Measurements from ENCODE around the gene ADH7. TPM values are rescaled to one million over a fixed set of nuclear protein-coding genes. Genes with fewer than 3 reads are reported as not detected.

Gene ADH7
- total RNA-seq, 1 donor from 2014 or later, result not detected

- H3K4me1 Mint-ChIP-seq, result peaks cover 11% of the 10 kb centered on the region
- H3K4me3 Mint-ChIP-seq, result no peak overlapping the region
- H3K36me3 Mint-ChIP-seq, result no peaks in the 10 kb centered on the region
- peaks cover 13% of the 10 kb centered on the region for H3K27me3 Mint-ChIP-seq (ENCODE audit: low read depth)
- peak; percentile 40 to 80 for DNase-seq (ENCODE audit: low spot score in 2 of 2, unreplicated experiment in 2 of 2)
- TF ChIP-seq, protein P1, sequence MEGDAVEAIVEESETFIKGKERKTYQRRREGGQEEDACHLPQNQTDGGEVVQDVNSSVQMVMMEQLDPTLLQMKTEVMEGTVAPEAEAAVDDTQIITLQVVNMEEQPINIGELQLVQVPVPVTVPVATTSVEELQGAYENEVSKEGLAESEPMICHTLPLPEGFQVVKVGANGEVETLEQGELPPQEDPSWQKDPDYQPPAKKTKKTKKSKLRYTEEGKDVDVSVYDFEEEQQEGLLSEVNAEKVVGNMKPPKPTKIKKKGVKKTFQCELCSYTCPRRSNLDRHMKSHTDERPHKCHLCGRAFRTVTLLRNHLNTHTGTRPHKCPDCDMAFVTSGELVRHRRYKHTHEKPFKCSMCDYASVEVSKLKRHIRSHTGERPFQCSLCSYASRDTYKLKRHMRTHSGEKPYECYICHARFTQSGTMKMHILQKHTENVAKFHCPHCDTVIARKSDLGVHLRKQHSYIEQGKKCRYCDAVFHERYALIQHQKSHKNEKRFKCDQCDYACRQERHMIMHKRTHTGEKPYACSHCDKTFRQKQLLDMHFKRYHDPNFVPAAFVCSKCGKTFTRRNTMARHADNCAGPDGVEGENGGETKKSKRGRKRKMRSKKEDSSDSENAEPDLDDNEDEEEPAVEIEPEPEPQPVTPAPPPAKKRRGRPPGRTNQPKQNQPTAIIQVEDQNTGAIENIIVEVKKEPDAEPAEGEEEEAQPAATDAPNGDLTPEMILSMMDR (IDR thresholded peaks at IDR 0.05; ENCODE audit: unreplicated experiment), result peak; percentile 80
- no peak overlapping the region for H3K27ac Mint-ChIP-seq
- no peaks in the 10 kb centered on the region for H3K9me3 Mint-ChIP-seq
Observed at GRCh38 chr4:99405433-99406115, 29.6 kb downstream of the ADH7 start.

DNA sequence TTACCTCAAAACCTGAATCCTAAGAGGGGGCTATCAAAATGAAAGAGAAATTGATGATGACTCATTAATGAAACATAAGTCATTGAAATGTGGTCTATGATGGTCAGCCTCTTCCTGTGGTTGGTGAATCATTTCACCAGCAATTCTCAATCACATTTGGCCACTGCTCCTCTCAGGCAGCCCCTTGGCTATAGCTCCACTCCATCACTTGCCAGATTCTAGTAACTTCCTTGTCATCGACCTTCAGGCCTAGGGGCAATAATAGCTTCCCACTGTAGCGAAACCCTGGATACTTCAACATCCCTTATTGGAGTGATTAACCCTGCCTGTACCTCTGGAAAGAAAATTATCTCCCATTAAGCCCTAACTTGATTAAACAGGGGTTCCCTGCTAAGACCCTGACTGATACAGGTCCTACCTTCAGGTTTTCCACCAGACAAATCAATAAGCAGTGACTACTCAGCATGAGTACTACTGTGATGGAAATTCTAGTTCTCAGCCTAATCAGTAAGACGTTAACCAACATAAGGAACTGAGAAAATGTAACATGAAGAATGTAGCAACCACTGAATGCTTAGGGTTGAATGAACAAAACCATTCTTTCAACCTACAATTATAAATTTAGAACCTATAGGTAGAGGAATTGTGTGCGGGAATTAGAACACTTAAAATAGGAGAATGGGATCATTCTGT lies 30.4 kb downstream of the ADH7 start:
- no peak overlapping the region for H3K27ac Mint-ChIP-seq
- DNase-seq (ENCODE audit: low spot score in 2 of 2, unreplicated experiment in 2 of 2), result no peak

DNA sequence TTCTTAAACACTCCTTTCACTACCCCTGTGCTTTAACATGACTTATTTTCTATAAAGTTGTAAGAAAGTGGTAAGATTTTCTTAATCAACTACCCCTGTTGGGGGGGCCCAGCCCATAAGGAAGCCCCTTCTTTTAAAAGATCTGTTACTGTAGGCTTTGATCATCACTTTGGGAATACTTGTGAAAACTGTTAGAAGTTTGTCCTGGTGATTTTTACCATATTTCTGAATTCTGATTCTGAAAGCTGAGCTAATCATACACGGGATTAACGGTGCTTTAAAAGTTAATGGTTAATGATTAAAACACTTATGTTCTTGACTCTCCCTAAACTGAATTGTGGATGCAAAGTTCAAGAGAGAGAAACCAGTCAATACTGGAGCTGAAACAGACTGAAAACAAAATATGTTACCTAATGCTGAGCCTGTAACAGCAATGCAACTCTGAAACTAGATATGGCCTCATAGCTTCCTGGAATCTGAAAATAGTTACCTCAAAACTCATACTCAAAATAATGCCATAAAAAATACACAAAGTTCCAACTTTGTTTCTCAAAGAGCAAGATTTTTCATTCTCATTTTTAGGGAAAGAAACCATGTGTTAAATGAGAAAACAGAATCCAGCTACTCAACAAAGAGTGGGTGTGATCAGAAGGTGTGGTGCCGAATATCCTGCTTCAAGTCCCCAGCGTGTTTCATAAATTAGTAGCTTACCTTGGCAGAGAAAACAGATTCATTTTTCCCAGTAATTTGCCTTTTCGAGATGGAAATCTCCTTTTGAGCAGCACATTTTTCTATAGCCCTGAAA lies 31.6 kb downstream of the ADH7 start:
- Mint-ChIP-seq H3K9me3 (peaks cover 5% of the 10 kb centered on the region), H3K4me1 (peaks cover 11% of the 10 kb centered on the region), H3K36me3 (no peaks in the 10 kb centered on the region), H3K4me3 (no peak overlapping the region), H3K27me3 (ENCODE audit: low read depth) (peaks cover 13% of the 10 kb centered on the region), H3K27ac (no peak overlapping the region)
- DNase-seq (ENCODE audit: low spot score in 2 of 2, unreplicated experiment in 2 of 2), result no peak
- TF ChIP-seq, protein P1 (IDR thresholded peaks at IDR 0.05; ENCODE audit: unreplicated experiment), result no peak

More for the DNA sequence above, 30.4 kb downstream of the ADH7 start:
- Mint-ChIP-seq H3K4me1 (peaks cover 11% of the 10 kb centered on the region), H3K36me3 (no peaks in the 10 kb centered on the region), H3K9me3 (no peaks in the 10 kb centered on the region), H3K27me3 (ENCODE audit: low read depth) (peaks cover 13% of the 10 kb centered on the region), H3K4me3 (no peak overlapping the region)
- TF ChIP-seq, protein P1 (IDR thresholded peaks at IDR 0.05; ENCODE audit: unreplicated experiment), result no peak

DNA sequence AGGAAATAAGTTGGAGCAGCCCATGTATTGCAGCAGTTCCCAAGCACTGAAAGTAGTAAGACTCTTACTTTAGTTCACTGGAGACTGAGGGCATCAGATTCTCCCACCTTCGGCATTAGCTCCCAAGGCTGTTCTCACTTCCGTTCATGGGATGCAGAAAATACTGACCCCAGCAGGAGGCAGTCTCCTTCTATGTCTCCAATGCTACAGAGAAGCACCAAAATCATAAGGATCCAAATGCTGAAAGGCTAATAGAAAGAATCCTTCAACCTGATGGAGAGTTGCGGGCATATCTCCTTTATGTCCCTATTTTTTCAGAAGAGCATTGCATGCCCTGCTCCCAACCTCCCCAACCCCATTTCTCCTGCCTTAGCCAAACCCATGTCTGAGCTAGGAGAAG lies 32.4 kb downstream of the ADH7 start:
- peaks cover 11% of the 10 kb centered on the region for H3K4me1 Mint-ChIP-seq
- no peaks in the 10 kb centered on the region for H3K36me3 Mint-ChIP-seq
- DNase-seq (ENCODE audit: low spot score in 2 of 2, unreplicated experiment in 2 of 2), result no peak
- no peak overlapping the region for H3K4me3 Mint-ChIP-seq
- no peak overlapping the region for H3K27ac Mint-ChIP-seq
- peaks cover 12% of the 10 kb centered on the region for H3K27me3 Mint-ChIP-seq (ENCODE audit: low read depth)
- peaks cover 10% of the 10 kb centered on the region for H3K9me3 Mint-ChIP-seq
- TF ChIP-seq, protein P1 (IDR thresholded peaks at IDR 0.05; ENCODE audit: unreplicated experiment), result no peak

DNA sequence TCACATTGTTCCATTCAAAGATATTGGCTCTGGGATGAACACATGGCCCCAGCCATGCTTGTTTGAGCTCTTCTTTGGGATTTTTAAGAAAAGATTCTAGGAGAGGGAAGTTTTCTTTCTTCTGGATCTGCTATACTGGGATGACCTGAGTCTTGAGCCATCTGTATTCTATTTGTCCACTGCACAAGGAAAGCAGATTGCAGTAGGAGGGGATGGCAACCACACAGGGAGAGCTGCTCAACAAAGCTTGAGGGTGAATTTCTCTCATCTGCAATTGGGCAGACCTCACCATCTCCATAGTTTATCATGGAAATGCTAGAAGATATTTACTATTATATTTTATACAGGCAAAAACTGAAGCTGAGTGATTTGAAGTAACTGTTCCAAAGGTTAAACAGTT lies 34.3 kb downstream of the ADH7 start:
- TF ChIP-seq, protein P1 (IDR thresholded peaks at IDR 0.05; ENCODE audit: unreplicated experiment), result no peak
- Mint-ChIP-seq H3K4me1 (peaks cover 11% of the 10 kb centered on the region), H3K36me3 (no peaks in the 10 kb centered on the region), H3K4me3 (no peak overlapping the region), H3K9me3 (peaks cover 26% of the 10 kb centered on the region), H3K27ac (no peak overlapping the region), H3K27me3 (ENCODE audit: low read depth) (peaks cover 1% of the 10 kb centered on the region)
- DNase-seq (ENCODE audit: low spot score in 2 of 2, unreplicated experiment in 2 of 2), result no peak
